Stimulated activated CD8-positive, alpha-beta memory T cell treated with anti-CD3 and anti-CD28 coated beads, Interleukin-15, amount 100 ng/mL, for 4 hours (primary cell): ENCODE data around the gene C7orf25.
"Not testable (repeated sequence)": the region's sequence is repeated elsewhere in the genome, so short reads cannot be mapped to it uniquely, and the experiment has no call there.

ENCODE experiments used
- DNase-seq, 2 donors: peaks; one replicate each; pipeline ENCODE4 v3.0.0-alpha.2; 2020; ENCODE audit warnings: low read depth in 2 of 2

The C7orf25 gene

DNA sequence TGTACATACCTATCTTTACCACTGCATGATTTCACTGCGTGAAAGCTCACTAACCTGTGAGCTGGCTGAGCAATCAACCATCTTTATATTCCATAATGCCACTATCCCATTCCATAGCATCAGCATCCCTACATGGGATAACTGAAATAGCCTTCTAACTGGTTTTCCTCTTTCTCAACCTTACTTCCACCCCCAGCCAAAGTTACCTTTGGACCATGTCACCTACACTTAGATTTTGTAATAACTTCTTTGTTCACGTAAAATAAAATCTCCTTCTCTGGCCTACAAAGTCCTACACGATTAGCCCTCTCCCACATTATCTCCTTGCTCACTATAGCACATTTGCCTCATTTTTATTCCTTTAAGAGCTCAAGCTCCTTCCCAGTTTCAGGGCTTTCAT is 17.6 kb upstream of the C7orf25 start:
- DNase-seq, result no peak

DNA sequence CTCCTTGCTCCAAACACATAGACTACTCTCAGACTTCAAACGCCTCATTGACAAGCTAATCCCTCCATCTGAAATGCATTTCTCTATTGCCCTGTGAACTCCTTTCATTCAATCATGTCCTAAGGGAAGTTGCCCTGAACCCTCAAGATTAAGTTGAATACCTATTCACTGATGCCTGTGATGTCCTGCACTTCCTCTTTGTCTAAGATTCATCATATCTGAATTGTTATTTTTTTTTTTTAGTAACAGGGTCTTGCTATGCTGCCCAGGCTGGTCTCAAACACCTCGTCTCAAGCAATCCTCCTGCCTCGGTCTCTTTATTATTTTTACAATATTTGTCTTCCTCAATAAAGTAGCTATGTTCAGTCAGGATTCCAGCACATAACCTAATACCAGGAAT is 16.9 kb upstream of the C7orf25 start:
- DNase-seq, result no peak

DNA sequence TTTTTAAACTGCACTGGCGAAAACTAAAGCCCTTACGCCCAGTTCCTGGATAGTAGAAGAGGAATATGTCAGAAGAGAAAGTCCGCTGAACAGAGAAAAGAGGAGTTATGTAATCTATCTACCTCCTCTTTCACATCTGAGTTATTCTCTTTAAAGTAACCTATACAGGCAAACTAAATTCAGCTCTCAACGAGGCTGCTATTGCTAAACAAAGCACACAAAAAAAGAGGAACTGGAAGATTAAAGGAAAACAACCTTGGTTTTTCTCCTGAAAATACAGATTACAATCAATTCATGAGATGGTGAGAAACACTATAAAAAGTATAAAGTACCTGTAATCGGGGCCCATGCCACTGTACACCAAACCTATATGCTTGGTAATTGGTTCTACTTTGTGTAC is 14.3 kb upstream of the C7orf25 start:
- DNase-seq, result no peak

DNA sequence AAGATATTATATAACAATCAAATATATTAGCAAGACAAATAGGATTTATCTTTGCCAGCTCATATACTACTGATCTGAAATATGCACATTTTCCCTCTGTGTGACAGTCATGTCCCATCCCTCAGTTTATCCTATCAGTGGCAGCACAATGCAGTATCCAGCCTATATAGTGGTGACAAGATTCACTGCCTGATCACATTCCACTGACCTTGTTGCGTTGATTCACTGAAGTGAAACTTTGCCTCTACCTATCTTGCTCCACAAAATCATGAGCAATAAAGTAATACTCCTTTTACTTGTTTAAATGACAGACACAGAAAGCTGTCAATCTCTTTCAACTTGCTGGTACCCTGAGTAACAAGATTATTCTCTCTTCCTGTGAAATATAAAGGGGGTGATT is 13.8 kb upstream of the C7orf25 start:
- no peak for DNase-seq

DNA sequence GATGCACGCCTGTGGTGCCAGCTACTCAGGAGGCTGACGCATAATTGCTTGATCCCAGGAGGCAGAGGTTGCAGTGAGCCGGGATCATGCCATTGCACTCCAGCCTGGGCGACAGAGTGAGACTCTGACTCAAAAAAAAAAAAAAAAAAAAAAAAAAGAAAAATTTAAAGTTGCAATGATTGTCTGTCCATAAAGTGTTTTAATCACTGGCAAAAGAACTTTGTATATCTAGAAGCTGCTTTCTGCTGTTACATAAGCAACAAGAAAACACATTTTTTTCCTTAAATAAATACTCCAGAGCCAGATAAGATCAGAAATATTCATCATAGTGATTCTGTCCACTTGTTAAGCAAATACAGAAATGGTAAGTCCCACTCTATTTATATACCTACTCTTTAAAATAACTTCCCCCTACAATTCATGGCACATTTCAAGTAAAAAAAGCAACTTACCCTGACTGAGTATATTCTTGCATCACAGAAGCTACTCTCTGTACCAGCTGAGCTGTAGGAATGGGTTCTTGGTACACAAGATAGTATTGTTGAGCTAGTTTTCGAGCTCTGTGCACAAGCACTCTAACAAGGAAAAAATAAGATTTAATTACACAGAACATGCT is 12.5 kb upstream of the C7orf25 start:
- DNase-seq, result no peak

DNA sequence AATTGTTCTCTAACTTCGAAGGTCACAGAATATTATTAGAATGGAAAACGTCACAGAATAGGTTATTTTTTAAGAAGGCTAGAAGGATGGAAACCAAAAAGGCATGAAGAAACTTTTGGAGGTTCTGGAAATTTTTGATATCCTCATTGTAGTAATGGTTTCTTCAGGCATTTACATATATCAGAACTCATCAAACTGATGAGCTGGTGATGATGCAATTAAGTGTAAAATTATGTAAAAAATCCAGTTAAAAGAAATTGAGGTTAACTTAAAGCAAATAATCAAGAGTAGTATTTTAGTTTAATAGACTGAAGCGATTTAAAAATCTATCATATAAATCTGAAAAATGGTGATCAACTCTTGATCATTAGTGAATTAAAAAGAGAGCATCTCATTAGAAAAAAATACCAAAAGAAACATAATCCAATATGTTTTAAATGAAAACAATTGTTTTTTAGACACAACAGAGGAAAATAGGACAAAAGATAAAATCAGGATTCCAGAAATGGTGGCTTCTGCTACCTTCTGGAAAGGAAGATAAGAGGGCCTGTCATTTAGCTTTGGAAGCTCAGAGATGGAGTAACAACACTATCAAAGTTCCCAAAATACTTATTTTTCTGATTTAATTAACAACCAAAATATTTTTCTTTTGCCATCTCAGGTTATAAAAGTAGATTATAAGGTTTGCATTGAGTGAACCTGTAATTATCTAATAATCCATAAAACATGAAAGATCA is 10.3 kb upstream of the C7orf25 start:
- DNase-seq, result no peak

DNA sequence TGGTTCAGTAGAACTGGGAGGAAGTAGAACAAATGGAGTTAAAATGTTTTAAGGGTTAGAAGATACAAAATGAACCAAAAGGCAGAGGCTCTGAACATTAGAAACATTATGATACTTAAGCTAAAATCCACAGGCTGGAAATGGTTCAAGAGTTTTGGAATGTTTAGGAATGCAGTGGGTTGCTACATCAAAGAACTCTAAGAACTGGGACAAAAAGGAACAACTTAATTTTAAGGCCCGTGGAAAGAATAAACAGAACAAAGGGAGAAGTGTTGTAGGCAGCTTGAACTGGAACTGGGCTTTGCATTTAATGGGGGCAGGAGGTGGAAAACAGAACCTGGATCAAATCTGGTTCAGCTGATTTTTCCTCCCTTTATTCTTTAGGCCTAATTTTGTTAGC is 3.5 kb upstream of the C7orf25 start:
- no peak for DNase-seq

DNA sequence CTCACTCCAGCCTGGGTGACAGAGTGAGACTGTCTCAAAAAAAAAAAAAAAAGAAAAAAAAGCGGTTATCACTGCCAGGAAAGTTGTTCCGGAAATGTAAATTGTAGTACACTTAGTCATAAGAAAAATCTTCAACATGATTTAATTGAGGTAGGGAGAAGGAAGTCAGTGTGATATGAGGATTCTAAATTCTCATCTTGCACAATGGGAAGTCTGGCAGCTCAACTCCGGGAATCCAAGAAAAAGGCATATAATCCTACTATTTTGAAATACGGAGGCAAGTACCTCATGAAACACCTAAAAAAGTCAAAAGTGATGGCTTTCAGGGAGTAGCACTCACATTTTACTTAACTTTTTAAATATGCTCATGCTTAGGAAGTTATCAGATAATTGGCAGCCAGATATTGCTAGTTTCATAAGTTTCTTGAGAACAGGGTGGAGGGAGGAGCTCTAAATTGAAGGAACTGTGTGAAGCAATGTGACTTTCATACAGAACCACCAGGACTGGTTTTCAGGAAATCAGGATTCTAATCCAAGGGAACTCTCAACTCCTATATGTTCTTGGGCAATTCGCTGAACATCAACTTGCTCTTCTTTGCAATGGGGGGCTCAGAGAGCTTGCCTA is 2.7 kb upstream of the C7orf25 start:
- no peak for DNase-seq

DNA sequence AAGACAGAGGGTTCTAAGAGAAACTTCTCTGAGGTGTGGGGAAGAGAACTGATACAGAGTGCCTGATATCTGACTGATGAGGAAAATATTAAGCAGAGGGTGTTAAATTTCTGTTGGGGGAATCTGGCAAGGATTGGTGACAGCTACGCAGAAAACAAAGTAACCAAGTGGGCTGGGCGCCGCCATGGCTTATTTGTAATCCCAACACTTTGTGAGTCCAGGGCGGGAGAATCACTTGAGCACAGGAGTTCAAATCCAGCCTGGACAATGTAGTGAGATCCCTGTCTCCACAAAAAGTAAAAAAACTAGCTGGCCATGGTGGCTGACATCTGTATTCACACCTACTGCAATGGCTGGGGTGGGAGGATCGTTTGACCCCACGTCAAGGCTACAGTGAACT is 2.1 kb upstream of the C7orf25 start:
- no peak for DNase-seq

DNA sequence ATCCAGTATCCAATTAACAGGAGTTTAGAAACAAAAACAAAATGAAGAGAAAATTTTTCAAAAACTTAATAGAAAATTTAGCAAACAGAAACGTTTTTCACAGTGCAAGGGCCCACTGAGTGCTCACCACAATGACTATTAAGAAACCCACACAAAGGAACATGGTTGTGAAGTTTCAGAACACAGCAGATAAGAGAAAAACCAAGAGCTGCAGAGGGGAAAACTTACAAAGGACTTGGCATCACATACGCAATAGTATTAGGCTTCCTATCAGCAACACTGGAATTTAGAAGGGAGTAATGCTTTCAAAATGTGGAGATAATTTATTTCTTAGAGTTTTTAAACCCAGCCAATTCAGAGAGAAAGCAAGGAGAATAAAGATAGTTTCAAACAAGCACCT is 1.7 kb upstream of the C7orf25 start:
- no peak for DNase-seq

DNA sequence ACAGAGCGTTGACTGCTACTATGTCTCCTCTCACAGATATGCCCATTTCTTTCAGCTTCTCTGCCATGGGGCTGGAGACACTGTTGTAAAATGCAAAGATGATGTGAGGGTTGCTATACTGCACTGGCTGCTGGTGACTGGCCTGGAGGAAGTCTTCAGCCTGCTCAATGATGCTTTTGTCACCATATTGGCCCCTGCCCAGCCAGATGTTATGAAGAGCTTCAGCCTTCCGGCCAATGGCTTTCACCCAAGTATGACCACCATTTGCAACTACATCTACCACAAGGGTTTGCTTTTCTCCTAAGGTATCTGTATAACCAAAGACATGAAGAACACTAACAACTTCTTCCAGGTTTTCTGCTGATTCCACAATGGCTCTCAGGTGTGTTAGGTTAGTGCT is 1.6 kb downstream of the C7orf25 start:
- no peak for DNase-seq

DNA sequence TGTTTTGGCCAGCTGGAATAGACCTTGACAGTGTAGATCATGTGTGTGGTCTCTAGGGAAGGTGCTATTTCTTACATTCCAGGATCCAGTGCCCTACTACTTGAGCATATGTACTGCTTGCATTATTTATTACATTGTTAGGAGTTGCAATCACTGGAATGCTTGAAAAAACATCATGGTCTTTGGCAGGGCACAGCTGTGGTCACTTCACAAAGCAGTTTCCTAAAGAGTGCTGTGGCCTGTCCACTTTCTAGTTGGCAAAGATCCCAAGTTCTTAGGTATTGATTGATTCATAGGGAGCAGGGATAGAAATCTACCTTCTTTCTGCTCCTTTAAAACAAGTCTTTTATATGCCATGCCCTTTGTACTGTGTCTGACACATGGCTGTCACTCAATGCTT is 4.6 kb downstream of the C7orf25 start:
- no peak for DNase-seq

DNA sequence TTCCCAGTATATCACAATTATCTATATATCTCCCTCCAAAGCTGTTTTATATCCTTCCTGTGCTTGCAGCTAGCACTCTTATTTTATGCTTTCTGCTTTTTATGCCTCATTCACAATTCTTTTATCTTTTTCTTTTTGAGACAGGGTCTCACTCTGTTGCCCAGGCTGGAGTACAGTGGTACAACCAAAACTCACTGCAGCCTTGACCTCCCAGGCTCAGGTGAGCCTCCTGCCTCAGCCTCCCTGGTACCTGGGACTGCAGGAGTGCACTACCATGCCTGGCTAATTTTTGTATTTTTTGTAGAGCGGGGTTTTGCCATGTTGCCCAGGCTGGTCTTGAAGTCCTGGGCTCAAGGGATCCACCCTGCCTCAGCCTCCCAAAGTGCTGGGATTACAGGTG is 5.7 kb downstream of the C7orf25 start:
- no peak for DNase-seq

DNA sequence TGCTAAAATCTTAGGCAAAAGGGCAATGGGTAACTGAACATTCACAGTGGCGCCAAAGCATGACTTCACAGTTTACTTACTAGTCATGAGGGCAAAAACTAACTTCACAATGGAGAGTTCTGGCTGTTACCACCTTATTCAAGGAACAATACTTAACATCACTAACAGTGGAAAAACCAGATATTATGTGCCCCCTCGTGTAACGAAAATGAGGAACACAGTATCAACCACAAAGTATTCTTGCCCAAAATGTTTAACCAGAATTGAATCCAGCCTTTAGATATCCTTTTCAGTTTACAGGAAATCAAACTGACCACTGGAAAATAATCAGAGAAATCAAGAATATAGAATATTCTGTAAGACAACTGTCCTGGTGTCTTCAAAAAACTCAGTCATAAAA is 9.5 kb downstream of the C7orf25 start:
- DNase-seq, result no peak

DNA sequence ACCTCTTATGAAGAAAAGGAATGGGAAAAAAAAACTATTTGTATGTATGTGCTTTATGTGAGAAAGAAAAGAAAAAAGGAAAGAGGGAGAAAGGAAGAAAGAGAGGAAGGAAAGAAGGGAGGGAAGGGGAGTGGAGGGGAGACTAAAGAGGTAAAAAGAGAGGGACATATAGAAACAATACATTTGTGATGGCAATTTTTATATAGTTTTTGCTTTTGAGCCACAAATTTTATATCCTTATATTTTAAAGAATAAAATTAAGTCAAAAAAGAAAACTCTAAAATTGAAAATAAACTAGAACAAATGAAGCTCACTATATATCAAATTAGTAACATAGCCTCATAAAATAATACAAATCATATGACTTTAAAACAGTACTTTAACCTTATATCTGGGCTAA is 11.0 kb downstream of the C7orf25 start:
- DNase-seq, result no peak

DNA sequence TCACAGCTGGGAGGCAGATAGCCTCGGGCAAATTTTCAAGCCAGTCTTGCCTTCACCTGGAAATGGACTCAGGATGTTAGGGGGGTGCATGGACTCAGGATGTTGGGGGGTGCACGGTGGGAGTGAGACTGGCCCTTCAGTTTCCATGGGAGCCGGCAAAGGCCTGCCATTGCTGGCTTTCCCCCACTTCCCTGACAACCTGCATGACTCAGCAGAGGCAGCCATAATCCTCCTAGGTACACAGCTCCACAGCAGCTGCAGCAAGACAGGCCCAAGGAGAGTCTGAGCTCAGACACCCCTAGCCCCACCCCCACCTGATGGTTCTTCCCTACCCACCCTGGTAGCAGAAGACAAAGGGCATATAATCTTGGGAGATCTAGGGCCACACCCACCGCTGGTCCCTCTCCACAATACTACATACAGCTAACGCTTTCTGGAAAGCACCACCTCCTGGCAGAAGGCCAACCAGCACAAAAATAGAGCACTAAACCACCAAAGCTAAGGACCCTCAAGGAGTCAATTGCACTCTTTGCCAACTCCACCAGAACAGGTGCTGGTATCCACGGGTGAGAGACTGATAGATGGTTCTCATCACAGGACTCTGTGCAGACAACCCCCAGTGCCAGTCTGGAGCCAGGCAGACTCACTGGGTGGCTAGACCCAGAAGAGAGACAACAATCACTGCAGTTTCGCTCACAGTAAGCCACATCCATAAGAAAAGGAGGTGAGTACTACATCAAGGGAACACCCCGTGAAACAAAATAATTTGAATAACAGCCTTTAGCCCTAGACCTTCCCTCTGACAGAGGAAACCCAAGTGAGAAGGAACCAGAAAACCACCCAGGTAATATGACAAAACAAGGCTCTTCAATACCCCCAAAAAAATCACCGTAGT is 18.3 kb downstream of the C7orf25 start:
- DNase-seq, result no peak

DNA sequence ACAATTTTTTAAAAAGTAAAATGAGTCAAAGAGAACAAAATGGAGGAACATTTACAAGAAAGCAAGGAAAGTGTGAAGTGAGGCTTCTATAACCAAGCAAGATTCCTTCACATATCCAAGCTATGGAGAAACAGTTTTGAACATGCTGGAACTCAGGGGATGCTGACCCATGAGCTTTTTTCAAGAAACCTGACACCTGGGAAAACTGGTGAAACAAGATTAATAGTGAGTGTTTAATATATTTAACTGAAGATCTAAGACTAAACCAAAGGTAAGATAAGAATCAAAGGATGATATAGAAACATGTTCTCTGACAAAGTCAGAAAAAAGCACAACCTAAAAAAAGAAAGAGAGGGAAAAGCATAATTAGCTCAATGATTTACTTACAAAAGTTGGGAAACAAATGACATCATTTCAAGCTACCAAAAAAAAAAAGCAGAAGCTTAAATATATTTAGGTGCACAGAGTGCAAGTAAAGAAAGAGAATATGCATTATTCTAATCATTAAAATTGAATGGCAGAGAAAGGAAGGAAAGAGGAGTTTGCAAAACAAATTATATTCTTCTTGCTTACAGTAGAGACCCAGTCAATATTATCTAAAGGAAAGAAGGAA is 24.9 kb downstream of the C7orf25 start:
- DNase-seq, result no peak

DNA sequence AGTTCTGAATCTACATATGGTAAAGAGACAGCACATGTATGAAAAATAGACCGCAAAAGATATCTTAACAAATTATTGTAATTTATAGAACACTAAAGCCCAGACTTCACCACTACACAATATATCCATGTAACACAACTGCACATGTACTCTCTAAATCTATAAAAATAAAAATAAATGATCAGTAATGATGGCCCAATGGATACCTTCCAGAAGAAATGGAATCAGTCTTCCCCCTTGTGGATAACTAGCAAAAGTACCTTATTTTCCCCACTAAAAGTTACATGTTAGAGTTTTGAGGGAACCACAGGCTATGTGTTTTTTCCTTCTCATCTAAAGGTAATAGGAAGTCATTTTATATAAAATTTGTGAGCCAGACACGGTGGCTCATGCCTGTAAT is 25.7 kb downstream of the C7orf25 start:
- no peak for DNase-seq

DNA sequence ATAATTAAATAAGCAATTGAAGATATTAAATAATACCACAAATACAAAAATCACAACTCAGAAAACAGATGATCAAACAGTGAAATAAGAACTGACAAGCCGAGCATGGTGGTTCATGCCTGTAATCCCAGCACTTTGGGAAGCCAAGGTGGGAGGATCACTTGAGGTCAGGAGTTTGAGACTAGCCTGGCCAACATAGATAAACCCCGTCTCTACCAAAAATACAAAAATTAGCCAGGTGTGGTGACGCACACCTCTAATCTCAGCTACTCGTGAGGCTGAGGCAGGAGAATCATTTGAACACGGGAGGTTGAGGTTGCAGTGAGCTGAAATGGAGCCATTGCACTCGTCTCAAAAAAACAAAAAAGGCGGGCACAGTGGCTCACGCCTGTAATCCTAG is 26.7 kb downstream of the C7orf25 start:
- not testable (repeated sequence) for DNase-seq

DNA sequence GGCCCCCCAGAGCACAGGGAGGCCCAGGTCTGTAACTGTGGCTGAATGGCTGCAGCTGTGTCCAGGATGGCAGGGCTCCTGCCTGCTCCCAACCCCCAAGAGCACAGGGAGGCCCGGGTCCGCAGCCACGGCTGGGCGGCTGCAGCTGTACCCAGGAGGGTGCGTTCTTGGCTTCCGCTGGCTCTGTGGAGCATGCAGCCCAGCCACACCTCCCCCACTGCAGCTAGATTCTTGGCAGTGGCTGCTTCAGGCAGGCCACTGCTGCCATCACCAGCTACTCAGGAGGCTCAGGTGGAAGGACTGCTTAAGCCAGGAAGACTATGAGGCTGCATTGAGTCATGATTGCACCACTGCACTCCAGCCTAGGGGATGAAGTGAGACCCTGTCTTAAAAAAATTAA is 27.9 kb downstream of the C7orf25 start:
- DNase-seq, result no peak

DNA sequence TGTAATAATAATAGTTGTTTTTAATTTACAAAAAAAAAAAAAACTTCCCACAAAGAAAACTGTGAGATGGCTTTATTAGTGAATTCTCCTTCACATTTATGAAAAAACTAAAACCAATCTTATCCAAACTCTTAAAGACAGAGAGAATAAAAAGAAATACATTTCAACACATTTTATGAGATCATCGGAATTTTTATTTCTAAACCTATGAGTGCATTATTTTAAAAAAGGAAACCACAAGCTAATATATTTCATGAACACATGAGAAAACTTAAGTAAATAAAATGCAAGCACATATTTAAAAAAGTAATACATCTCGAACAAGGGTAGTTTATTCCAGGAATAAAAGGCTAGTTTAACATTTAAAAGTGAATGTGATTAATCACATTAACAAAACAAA is 31.5 kb downstream of the C7orf25 start:
- DNase-seq, result no peak

DNA sequence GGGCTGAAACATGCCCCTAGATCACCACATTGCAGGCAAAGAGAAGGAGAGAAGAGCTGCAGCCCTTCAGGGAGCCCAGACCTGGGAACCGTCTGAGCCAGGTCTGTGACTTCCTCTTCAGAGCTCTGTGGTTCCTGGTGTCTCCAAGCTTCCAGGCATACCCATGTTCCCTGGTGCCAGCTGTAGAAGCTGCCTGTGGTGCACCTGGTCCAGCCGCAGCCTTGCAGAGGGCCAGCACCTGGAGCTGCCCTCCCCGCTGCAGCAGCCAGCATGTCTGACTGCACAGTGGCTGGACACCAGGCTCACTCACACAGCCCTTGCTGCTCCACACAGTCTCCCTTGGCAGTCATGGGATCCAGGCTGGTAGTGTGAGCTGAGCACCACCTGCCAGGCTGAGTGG is 33.6 kb downstream of the C7orf25 start:
- no peak for DNase-seq
